GM12865 (cell line): ENCODE data around the gene SMYD2.

Experiments
- DNase-seq: peaks from one replicate; pipeline ENCODE4 v3.0.0; 2010; ENCODE audit warnings: low read depth
- H3K4me3 ChIP-seq: 2 replicates; pipeline ENCODE4 v1.5.1; 2011; ENCODE audit warnings: mild to moderate bottlenecking, low read depth, low read length, control low read depth
- CTCF ChIP-seq: IDR thresholded peaks from 2 replicates; pipeline ENCODE4 v1.5.1; 2011; ENCODE audit warnings: low read length, control low read depth, low read depth, inconsistent platforms; ENCODE audit not compliant: insufficient read depth; ENCODE audit errors: missing control alignments

SMYD2 gene

GRCh38 chr1:214314178-214314843 lies 33.4 kb downstream of the SMYD2 start:
- no peak for DNase-seq

GRCh38 chr1:214316593-214316992 lies 35.6 kb downstream of the SMYD2 start:
- no peak for DNase-seq
- H3K4me3 ChIP-seq: no peak overlapping the region
- no peak for TF ChIP-seq CTCF

More at GRCh38 chr1:214314178-214314843, 33.4 kb downstream of the SMYD2 start:
- H3K4me3 ChIP-seq: no peak overlapping the region
- TF ChIP-seq CTCF: no peak

GRCh38 chr1:214317300-214317699 lies 36.3 kb downstream of the SMYD2 start:
- H3K4me3 ChIP-seq: no peak overlapping the region
- no peak for TF ChIP-seq CTCF
- DNase-seq: no peak

GRCh38 chr1:214317734-214318133 lies 36.8 kb downstream of the SMYD2 start:
- no peak for TF ChIP-seq CTCF

GRCh38 chr1:214318356-214318755 lies 37.4 kb downstream of the SMYD2 start:
- no peak overlapping the region for H3K4me3 ChIP-seq
- no peak for TF ChIP-seq CTCF
- peak; percentile 28 for DNase-seq

More at GRCh38 chr1:214317734-214318133, 36.8 kb downstream of the SMYD2 start:
- no peak for DNase-seq
- H3K4me3 ChIP-seq: no peak overlapping the region

GRCh38 chr1:214318956-214319736 lies 38.2 kb downstream of the SMYD2 start:
- no peak for TF ChIP-seq CTCF
- no peak overlapping the region for H3K4me3 ChIP-seq
- no peak for DNase-seq
